GM12891 (cell line): ENCODE measurements around the gene ZNF541.

Experiments
- POLR2A ChIP-seq: IDR thresholded peaks from 2 replicates; pipeline ENCODE4 v1.6.1; 2011; ENCODE audit warnings: low read depth, low read length, control low read depth
- POLR2AphosphoS5 ChIP-seq: IDR thresholded peaks from 2 replicates; pipeline ENCODE4 v1.6.1; 2011; ENCODE audit warnings: low read depth, low read length, control low read depth
- POU2F2 ChIP-seq: IDR thresholded peaks from 2 replicates; pipeline ENCODE4 v1.6.1; 2011; ENCODE audit warnings: low read depth, mild to moderate bottlenecking, control low read depth, low read length, moderate library complexity
- SPI1 ChIP-seq: IDR thresholded peaks from 2 replicates; pipeline ENCODE4 v1.6.1; 2011; ENCODE audit warnings: low read depth, low read length, control low read depth
- TAF1 ChIP-seq: IDR thresholded peaks from 2 replicates; pipeline ENCODE4 v1.6.1; 2011; ENCODE audit warnings: low read depth, low read length, control low read depth

DNA sequence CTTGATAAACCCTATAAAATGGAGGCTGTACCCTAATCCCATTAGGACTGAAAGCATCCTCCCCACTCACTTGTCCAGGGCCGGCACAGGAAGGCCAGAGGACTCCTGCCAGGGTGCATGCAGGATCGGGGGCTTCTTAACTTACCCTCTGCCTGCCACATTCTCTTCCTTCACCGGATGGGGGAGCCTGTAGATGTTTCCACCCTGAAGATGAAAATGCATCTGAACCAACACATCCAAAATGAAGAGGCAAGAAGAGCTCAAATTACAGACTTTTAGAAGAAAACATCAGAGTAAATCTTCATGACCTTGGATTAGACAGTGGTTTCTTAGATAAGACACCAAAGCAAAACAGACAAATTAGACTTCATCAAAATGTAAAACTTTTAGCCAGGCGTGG, 32.2 kb downstream of the ZNF541 start:
- no peak for TF ChIP-seq TAF1
- no peak for TF ChIP-seq POU2F2
- no peak for TF ChIP-seq POLR2AphosphoS5
- no peak for TF ChIP-seq POLR2A
- no peak for TF ChIP-seq SPI1
